Ishikawa (cell line): ENCODE results near the gene P3R3URF.

ENCODE experiments used
- NFIC ChIP-seq: IDR thresholded peaks from 2 replicates; pipeline ENCODE4 v1.6.1; 2012
- RAD21 ChIP-seq: IDR thresholded peaks from 2 replicates; pipeline ENCODE4 v1.6.1; 2012; ENCODE audit warnings: low read depth
- TCF12 ChIP-seq: IDR thresholded peaks from 2 replicates; pipeline ENCODE4 v1.6.1; 2012; ENCODE audit warnings: low read depth

GRCh38 chr1:46188295-46189030 lies 12.2 kb upstream of the P3R3URF start:
- TF ChIP-seq TCF12 (peak; percentile 81), NFIC (peak; percentile 56; the same call in 1 of the 2 replicates), RAD21 (peak; percentile 20; the same call in 1 of the 2 replicates)
